ENCODE data around the gene ZFPM1.

ZFPM1 gene

GRCh38 chr16:88412766-88413165 is 40.3 kb upstream of the ZFPM1 start:
- no peak for DNase-seq (ENCODE audit: low read depth in 1 of 2, low spot score in 1 of 2)
- in situ Hi-C loops (cut with HindIII; ENCODE audit: low pct_unique_long_range_greater_than_20kb, low sequenced_read_pairs), result no loop called here

GRCh38 chr16:88413231-88413630 is 39.8 kb upstream of the ZFPM1 start:
- no peak for TF ChIP-seq JUND (IDR thresholded peaks at IDR 0.05; ENCODE audit: low read depth)
- DNase-seq (ENCODE audit: low read depth in 1 of 2, low spot score in 1 of 2), result no peak
- in situ Hi-C loops (cut with HindIII; ENCODE audit: low pct_unique_long_range_greater_than_20kb, low sequenced_read_pairs), result no loop called here

More at GRCh38 chr16:88412766-88413165, 40.3 kb upstream of the ZFPM1 start:
- TF ChIP-seq JUND (IDR thresholded peaks at IDR 0.05; ENCODE audit: low read depth), result no peak

GRCh38 chr16:88413631-88414030 is 39.4 kb upstream of the ZFPM1 start:
- in situ Hi-C loops (cut with HindIII; ENCODE audit: low pct_unique_long_range_greater_than_20kb, low sequenced_read_pairs), result no loop called here
- DNase-seq (ENCODE audit: low read depth in 1 of 2, low spot score in 1 of 2), result no peak
- no peak for TF ChIP-seq JUND (IDR thresholded peaks at IDR 0.05; ENCODE audit: low read depth)

- in situ Hi-C loops (cut with HindIII; ENCODE audit: low pct_unique_long_range_greater_than_20kb, low sequenced_read_pairs), result no loop called here
- TF ChIP-seq JUND (IDR thresholded peaks at IDR 0.05; ENCODE audit: low read depth), result no peak
- no peak for DNase-seq (ENCODE audit: low read depth in 1 of 2, low spot score in 1 of 2)
These were observed 38.3 kb upstream of the ZFPM1 start for GRCh38 chr16:88414521-88415380.

GRCh38 chr16:88415381-88415705 is 37.7 kb upstream of the ZFPM1 start:
- DNase-seq (ENCODE audit: low read depth in 1 of 2, low spot score in 1 of 2), result no peak
- TF ChIP-seq JUND (IDR thresholded peaks at IDR 0.05; ENCODE audit: low read depth), result no peak
- in situ Hi-C loops (cut with HindIII; ENCODE audit: low pct_unique_long_range_greater_than_20kb, low sequenced_read_pairs), result no loop called here

GRCh38 chr16:88415713-88416323 is 37.3 kb upstream of the ZFPM1 start:
- in situ Hi-C loops (cut with HindIII; ENCODE audit: low pct_unique_long_range_greater_than_20kb, low sequenced_read_pairs), result no loop called here
- no peak for DNase-seq (ENCODE audit: low read depth in 1 of 2, low spot score in 1 of 2)
- TF ChIP-seq JUND (IDR thresholded peaks at IDR 0.05; ENCODE audit: low read depth), result no peak

GRCh38 chr16:88416686-88417085 is 36.4 kb upstream of the ZFPM1 start:
- in situ Hi-C loops (cut with HindIII; ENCODE audit: low pct_unique_long_range_greater_than_20kb, low sequenced_read_pairs), result no loop called here

GRCh38 chr16:88417684-88418476 is 35.2 kb upstream of the ZFPM1 start:
- in situ Hi-C loops (cut with HindIII; ENCODE audit: low pct_unique_long_range_greater_than_20kb, low sequenced_read_pairs), result no loop called here
- no peak for TF ChIP-seq JUND (IDR thresholded peaks at IDR 0.05; ENCODE audit: low read depth)
- DNase-seq (ENCODE audit: low read depth in 1 of 2, low spot score in 1 of 2), result no peak

More at GRCh38 chr16:88416686-88417085, 36.4 kb upstream of the ZFPM1 start:
- TF ChIP-seq JUND (IDR thresholded peaks at IDR 0.05; ENCODE audit: low read depth), result no peak
- DNase-seq (ENCODE audit: low read depth in 1 of 2, low spot score in 1 of 2), result no peak

GRCh38 chr16:88418869-88419268 is 34.2 kb upstream of the ZFPM1 start:
- no peak for TF ChIP-seq JUND (IDR thresholded peaks at IDR 0.05; ENCODE audit: low read depth)
- no peak for DNase-seq (ENCODE audit: low read depth in 1 of 2, low spot score in 1 of 2)
- in situ Hi-C loops (cut with HindIII; ENCODE audit: low pct_unique_long_range_greater_than_20kb, low sequenced_read_pairs), result no loop called here

- no peak for DNase-seq (ENCODE audit: low read depth in 1 of 2, low spot score in 1 of 2)
- TF ChIP-seq JUND (IDR thresholded peaks at IDR 0.05; ENCODE audit: low read depth), result no peak
- in situ Hi-C loops (cut with HindIII; ENCODE audit: low pct_unique_long_range_greater_than_20kb, low sequenced_read_pairs), result no loop called here
These were observed 33.3 kb upstream of the ZFPM1 start for GRCh38 chr16:88419790-88420189.

- in situ Hi-C loops (cut with HindIII; ENCODE audit: low pct_unique_long_range_greater_than_20kb, low sequenced_read_pairs), result no loop called here
- no peak for DNase-seq (ENCODE audit: low read depth in 1 of 2, low spot score in 1 of 2)
- TF ChIP-seq JUND (IDR thresholded peaks at IDR 0.05; ENCODE audit: low read depth), result no peak
These were observed 32.6 kb upstream of the ZFPM1 start for GRCh38 chr16:88420496-88420895.

- DNase-seq (ENCODE audit: low read depth in 1 of 2, low spot score in 1 of 2), result no peak
- in situ Hi-C loops (cut with HindIII; ENCODE audit: low pct_unique_long_range_greater_than_20kb, low sequenced_read_pairs), result no loop called here
These were observed 31.8 kb upstream of the ZFPM1 start for GRCh38 chr16:88421301-88421700.

More at GRCh38 chr16:88421301-88421700, 31.8 kb upstream of the ZFPM1 start:
- no peak for TF ChIP-seq JUND (IDR thresholded peaks at IDR 0.05; ENCODE audit: low read depth)

Data from T47D (cell line).